Kasumi-1 (cell line): ENCODE measurements around the gene UPK3A.
"Not testable (repeated sequence)": the region's sequence is repeated elsewhere in the genome, so short reads cannot be mapped to it uniquely, and the experiment has no call there.

ENCODE experiments used
- DNase-seq, 2 experiments: peaks; one replicate each; lab custom pipeline; 2025; lab: John Stamatoyannopoulos, UW

The UPK3A gene

GRCh38 chr22:45309422-45310227 is 24.9 kb downstream of the UPK3A start, which contains the start of gene FAM118A:
TSS of gene FAM118A (plus strand) at chr22:45309934. CDS start at chr22:45322380, 12,446 bp downstream.
- DNase-seq, result peak; percentile 78 to 79

DNA sequence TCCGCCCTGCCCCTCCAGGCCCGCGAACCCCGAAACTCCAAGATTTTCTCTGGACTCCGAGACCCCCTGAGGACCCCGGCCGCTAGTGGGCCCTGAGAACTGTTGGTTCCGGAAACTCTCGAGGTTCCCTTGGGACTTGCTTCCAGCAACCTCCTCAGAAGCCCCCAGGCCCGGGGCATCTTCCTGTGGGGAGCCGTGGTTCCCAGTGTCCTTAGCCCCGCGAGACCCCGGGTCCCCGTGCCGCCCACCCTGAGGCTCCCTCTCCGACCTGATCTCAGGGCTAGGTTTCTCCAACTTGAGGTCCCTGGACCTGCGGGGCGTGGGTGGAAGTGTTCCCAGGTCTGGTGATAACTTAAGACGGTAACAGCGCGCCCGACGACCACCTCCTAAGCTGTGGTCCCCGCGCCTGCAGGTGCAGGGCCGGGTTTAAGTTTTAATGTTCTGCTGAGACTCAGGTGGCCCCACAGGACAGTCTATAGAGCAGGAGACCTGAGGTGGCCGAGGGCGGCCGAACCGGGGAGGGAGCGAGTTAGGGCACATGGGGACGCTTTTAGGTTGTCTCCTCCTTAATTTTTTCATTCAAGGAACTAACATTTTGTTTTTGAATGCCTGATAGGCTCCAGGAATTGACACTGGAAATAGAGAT is 25.7 kb downstream of the UPK3A start:
- DNase-seq, result no peak

DNA sequence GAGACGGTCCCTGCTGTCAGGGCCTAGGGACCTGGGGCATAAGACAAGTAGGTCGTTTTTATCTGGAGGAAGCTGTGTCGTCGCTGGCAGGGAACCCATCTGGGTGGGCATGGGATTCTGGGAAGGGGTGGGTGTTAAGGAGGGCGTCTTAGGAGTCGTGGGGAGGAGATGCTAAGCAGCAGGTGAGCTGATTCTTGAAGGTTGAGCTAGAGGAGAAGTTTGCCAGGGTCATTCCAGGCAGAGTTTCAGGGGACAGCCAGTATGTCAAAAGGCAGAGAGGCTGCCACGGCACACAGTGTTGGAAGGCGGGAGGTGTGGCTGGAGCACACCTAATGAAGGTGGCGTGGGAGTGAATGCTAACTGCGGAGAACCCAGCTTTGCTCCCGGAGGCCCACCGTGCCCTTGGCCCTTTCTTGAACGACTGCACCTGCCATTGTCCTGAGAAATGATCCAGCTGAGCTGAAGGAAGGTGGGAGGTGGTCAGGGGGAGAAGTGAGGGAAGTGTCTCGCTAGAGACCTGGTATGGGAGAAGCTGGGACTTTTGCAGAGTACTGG is 26.3 kb downstream of the UPK3A start:
- no peak for DNase-seq

- no peak for DNase-seq
These were observed 27.7 kb downstream of the UPK3A start for GRCh38 chr22:45312415-45312814.

- DNase-seq, result no peak
These were observed 28.1 kb downstream of the UPK3A start for GRCh38 chr22:45312856-45313255.

GRCh38 chr22:45314054-45314721 is 29.4 kb downstream of the UPK3A start:
- no peak for DNase-seq

- DNase-seq, result no peak
These were observed 30.0 kb downstream of the UPK3A start for GRCh38 chr22:45314786-45315185.

DNA sequence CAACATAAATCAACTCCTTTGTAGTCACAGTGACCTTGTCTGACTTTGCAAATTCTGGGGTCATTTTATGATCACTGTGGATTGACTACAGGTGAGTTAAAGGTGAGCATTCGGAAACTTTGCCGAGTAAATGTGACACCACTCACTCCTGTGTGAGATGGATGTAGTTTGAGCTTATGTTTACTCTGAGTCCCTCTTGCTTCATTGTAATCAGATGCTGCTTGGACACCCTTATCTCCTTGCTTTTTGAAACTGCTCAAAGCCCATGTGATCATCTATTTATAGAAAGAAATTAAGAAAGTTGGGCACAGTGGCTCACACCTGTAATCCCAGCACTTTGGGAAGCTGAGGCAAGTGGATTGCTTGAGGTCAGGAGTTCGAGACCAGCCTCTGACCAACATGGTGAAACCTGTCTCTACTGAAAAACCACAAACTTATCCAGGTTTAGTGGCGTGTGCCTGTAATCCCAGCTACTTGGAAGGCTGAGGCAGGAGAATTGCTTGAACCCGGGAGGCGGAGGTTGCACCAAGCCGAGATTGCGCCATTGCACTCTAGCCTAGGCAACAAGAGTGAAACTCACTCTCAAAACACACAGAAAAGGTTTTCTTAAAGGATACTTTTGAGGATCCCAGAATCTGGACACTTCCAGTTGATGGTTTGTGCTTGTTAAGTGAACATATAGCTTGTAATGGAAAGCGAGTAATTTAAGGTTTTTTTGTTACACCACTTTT is 32.2 kb downstream of the UPK3A start:
- no peak for DNase-seq

- no peak for DNase-seq
These were observed 32.9 kb downstream of the UPK3A start for GRCh38 chr22:45317551-45318167.

GRCh38 chr22:45318168-45318557 is 33.4 kb downstream of the UPK3A start:
- DNase-seq, result no peak

DNA sequence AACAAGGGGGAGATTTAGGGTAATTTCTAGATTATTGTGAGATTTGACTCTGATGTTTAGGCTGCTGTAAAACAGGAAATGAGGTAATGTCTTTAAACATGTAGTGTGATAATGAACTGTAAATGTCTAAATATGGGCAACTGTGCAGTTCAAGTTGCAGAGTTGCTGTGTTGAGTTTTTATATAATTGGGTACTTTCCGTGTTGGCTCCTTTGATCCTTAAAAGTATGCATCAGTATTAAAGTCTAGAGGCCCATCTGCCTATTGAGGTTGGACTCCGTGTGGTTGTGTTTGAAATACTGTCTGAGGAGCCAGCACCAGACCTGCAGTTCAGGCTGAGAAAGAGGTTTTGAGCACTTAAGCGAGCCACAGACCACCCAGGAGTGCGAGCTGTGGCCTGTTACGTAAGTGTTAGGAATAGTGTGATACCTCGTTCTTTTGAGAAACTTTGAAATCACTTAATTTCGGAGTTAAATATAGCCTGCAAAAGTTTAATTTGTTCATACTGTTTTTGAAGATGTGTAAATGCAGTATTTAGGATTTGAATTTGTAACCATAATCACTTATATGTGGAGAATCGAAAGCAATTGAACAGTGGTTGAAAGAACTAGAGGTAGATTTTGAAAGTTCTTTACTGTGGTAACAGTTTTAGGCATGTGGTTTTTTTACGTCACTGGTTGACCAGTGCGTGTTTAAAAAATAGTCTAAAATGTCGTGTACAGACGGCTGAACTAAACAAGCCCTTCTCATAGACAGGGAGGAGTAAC is 34.0 kb downstream of the UPK3A start:
- DNase-seq, result no peak

- no peak for DNase-seq
These were observed 34.6 kb downstream of the UPK3A start for GRCh38 chr22:45319324-45319685.

GRCh38 chr22:45320357-45320976 is 35.7 kb downstream of the UPK3A start:
- no peak for DNase-seq

DNA sequence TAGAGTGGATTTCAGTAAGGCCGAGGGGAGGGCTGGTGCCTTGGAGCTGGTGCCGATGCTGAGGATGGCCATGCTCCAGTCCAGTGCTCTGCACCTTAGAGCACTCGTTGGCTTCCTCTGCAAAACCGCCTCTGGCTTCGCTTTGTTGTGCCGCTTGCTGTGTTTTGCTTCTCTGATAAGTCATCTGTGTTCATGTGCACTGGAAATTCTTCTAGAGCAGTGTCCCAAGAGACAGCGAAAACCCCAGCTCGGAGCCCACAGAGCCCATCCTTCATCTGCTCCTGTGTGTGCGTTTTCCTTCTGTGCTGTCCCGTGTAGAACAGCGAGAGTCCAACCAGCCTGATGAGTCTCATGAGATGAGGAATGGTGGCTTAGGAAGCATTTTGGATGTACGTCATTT is 37.1 kb downstream of the UPK3A start:
- DNase-seq, result no peak

GRCh38 chr22:45322873-45323525 is 38.2 kb downstream of the UPK3A start:
- DNase-seq, result no peak

DNA sequence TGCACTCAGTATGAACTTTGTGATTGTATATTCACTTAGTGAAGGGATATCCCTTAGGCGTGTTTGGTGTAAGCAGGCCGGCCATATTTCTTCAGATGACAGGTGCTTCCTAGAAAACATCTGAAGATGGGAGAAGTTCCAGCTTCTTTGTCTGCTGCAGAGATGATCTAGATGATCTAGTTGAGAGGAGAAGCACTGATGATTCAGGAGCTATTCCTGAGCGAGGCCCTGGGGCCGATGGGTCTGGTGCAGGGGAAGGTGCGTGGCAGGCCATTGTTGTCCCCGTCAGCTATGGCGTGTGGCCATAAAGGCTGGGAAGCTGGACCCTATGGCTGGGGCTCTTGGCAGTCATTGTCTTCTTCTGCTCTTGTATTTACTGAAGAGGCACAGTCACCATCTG is 38.9 kb downstream of the UPK3A start:
- DNase-seq, result no peak

GRCh38 chr22:45324311-45324711 is 39.6 kb downstream of the UPK3A start:
- DNase-seq, result no peak

- not testable (repeated sequence) for DNase-seq
These were observed 43.5 kb downstream of the UPK3A start for GRCh38 chr22:45328261-45328660.

- DNase-seq, result no peak
These were observed 44.2 kb downstream of the UPK3A start for GRCh38 chr22:45328822-45329529.
